ENCODE measurements around the gene GBP7. TPM values are rescaled to one million over a fixed set of nuclear protein-coding genes. Genes with fewer than 3 reads are reported as not detected.

Gene GBP7
- total and polyA plus RNA-seq, 10 of the 15 experiments (the other 5 are each of a cell fraction or from before 2014, with no cell fraction given), result not detected

GRCh38 chr1:89198491-89199072 lies 22.8 kb upstream of the GBP7 start, which contains the start of gene GBP4 (continued):
- TF ChIP-seq SUPT20H (IDR thresholded peaks at IDR 0.05; ENCODE audit: borderline replicate concordance, control insufficient read depth, low read depth, low read length), result no peak
- TF ChIP-seq NBN (IDR thresholded peaks at IDR 0.05), result peak; percentile 49; the same call in 1 of the 2 replicates
- no peak for TF ChIP-seq SUZ12 (IDR thresholded peaks at IDR 0.05; ENCODE audit: unreplicated experiment)
- peak; percentile 46; the same call in 1 of the 2 replicates for TF ChIP-seq PML (IDR thresholded peaks at IDR 0.05; ENCODE audit: low read length)
- TF ChIP-seq MEF2B (IDR thresholded peaks at IDR 0.05; ENCODE audit: partially characterized antibody, poor library complexity, severe bottlenecking), result no peak
- peak; percentile 54; the same call in 1 of the 2 replicates for TF ChIP-seq ASH2L (IDR thresholded peaks at IDR 0.05; ENCODE audit: borderline replicate concordance, low read depth)
- no peak for TF ChIP-seq BACH1 (IDR thresholded peaks at IDR 0.05; ENCODE audit: borderline replicate concordance)
- TF ChIP-seq GATAD2B (conservative IDR thresholded peaks at IDR 0.05; ENCODE audit: low read depth), result peak; percentile 77
- no peak for TF ChIP-seq SIX5 (IDR thresholded peaks at IDR 0.05; ENCODE audit: low read depth, low read length, severe bottlenecking)
- TF ChIP-seq POLR2A (IDR thresholded peaks at IDR 0.05; ENCODE audit: low read depth, low read length), result no peak
- TF ChIP-seq SMC3 (IDR thresholded peaks at IDR 0.05; ENCODE audit: borderline replicate concordance, low read length), result 0 out of 2 replicates have a peak, but pooled peaks have one; percentile 0
- no peak for TF ChIP-seq EGR1 (IDR thresholded peaks at IDR 0.05; ENCODE audit: borderline replicate concordance in 1 of 2, low read depth in 2 of 2, low read length in 2 of 2)
- no peak for TF ChIP-seq CEBPZ (IDR thresholded peaks at IDR 0.05; ENCODE audit: low read depth, low read length)

All from GM12878 (cell line).